ENCODE results near the gene KCNJ4. TPM values are rescaled to one million over a fixed set of nuclear protein-coding genes. Genes with fewer than 3 reads are reported as not detected.
A peak's percentile ranks its signal among the peaks of the same experiment; 100 is the strongest.

KCNJ4 gene
- total RNA-seq, 4 donors from 2014 or later: not detected

DNA sequence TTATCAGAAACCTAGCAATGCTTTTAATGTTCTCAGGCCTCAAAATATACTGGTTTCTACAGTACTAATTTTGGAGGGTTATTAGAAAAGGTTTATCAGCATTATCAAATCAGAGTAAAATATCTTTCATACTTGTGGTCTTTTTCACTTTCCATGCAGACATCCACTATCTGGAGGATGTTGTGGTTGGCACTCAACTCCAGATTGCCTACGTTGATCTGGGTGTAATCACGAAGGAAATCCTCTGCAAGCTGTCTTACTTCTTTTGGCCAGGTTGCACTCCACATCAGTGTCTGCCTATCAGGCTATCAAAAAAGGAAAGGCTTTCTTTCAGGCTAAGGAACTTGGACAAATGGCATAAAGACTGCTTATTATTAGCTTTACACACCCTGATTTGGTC, 39.5 kb upstream of the KCNJ4 start:
- H3K27me3 ChIP-seq: no peaks in the 10 kb centered on the region
- no peak for TF ChIP-seq POLR2A (IDR thresholded peaks at IDR 0.05)
- TF ChIP-seq, protein P1, sequence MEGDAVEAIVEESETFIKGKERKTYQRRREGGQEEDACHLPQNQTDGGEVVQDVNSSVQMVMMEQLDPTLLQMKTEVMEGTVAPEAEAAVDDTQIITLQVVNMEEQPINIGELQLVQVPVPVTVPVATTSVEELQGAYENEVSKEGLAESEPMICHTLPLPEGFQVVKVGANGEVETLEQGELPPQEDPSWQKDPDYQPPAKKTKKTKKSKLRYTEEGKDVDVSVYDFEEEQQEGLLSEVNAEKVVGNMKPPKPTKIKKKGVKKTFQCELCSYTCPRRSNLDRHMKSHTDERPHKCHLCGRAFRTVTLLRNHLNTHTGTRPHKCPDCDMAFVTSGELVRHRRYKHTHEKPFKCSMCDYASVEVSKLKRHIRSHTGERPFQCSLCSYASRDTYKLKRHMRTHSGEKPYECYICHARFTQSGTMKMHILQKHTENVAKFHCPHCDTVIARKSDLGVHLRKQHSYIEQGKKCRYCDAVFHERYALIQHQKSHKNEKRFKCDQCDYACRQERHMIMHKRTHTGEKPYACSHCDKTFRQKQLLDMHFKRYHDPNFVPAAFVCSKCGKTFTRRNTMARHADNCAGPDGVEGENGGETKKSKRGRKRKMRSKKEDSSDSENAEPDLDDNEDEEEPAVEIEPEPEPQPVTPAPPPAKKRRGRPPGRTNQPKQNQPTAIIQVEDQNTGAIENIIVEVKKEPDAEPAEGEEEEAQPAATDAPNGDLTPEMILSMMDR (IDR thresholded peaks at IDR 0.05): no peak
- peaks cover 0 to 99% (median 14%) of the 10 kb centered on the region in 3 donors for H3K36me3 ChIP-seq
- no peak for DNase-seq
- no peaks in the 10 kb centered on the region for H3K9me3 ChIP-seq
- no peak overlapping the region for H3K27ac ChIP-seq
- no peak overlapping the region for H3K4me3 ChIP-seq
- H3K4me1 ChIP-seq: peaks cover 0 to 19% (median 0%) of the 10 kb centered on the region in 4 donors

DNA sequence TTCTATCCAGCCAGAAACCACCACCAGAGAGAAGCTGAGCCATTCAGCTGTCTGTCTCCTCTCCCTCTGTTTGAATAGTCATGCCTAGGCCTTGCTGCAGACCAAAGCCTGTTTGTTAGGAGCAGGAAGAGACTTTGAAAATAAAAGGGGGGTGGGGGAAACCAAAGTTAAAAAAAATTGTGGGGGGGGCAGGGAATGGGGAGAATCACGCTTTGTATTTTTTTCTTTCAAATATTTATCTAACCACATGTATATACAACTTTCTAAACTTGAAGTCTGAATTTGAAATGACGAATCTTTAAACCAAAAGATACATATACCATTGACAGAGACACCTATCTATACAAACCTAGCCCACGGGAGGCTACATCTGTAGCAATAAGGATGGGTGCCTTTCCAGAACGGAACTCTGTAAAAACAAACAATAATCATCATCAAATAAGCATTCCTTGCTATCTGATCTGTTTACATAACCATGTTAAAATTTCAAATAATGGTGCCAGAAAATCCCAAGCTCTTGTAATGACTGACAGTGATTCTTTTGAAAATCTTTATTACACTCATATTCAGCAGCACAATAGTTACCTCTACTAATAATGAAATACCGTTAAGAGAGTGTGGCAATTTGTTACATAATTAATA, 36.8 kb upstream of the KCNJ4 start:
- Histone ChIP-seq H3K27ac (peak overlapping the region in 2 of 4 donors; percentile 28 to 42), H3K4me1 (peaks cover 0 to 12% (median 0%) of the 10 kb centered on the region in 4 donors), H3K4me3 (no peak overlapping the region), H3K27me3 (no peaks in the 10 kb centered on the region), H3K36me3 (peaks cover 0 to 99% (median 14%) of the 10 kb centered on the region in 3 donors), H3K9me3 (no peaks in the 10 kb centered on the region)
- no peak for TF ChIP-seq POLR2A (IDR thresholded peaks at IDR 0.05)
- TF ChIP-seq, protein P1 (IDR thresholded peaks at IDR 0.05): no peak
- no peak for DNase-seq

DNA sequence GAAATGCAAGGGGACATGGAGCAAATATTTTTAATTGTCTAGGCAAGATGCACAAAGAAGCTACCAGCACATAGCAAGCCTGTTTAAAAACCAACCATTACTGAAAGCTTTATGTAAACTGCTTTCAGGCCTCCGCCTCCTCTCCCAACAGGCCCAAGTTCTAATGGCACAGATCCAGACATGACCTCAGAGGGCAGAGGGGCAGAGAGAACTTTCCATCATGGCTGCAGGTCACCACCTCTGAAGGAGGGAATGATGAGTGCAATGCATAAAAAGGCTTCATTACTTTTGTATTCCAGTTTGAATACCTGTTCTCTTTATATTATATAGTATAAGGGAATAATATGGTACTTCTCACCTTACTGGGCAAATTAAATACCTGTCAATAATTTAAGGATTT, 35.9 kb upstream of the KCNJ4 start:
- no peak overlapping the region for H3K4me3 ChIP-seq
- TF ChIP-seq, protein P1 (IDR thresholded peaks at IDR 0.05): no peak
- TF ChIP-seq POLR2A (IDR thresholded peaks at IDR 0.05): no peak
- H3K27ac ChIP-seq: peak overlapping the region in 3 of 4 donors; percentile 20 to 66 (median 42)
- H3K9me3 ChIP-seq: no peaks in the 10 kb centered on the region
- peak in 2 of 3 donors; percentile 67 to 88 for DNase-seq
- peaks cover 0 to 99% (median 14%) of the 10 kb centered on the region in 3 donors for H3K36me3 ChIP-seq
- peaks cover 0 to 12% (median 0%) of the 10 kb centered on the region in 4 donors for H3K4me1 ChIP-seq
- H3K27me3 ChIP-seq: no peaks in the 10 kb centered on the region

DNA sequence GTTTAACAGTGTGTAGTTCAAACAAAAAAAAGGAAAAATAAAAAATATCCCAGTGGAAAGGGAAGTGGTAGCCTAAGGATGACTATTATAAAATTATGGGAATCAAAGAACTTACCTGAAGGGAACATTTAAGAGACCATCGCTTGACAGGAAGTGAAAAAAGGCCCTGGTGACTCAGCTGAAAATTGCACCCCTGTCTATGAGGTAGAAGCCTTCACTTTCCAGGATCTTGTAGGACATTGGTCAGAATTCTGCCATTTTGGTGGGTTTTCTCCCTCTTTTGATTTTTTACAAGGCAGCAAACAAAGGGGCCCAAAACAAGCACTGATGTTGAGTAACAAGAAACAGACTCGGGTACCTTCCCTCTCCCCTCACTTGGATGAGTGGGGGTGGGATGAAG, 35.5 kb upstream of the KCNJ4 start:
- Histone ChIP-seq H3K27ac (peak overlapping the region in 3 of 4 donors; percentile 20 to 66 (median 42)), H3K27me3 (no peaks in the 10 kb centered on the region), H3K4me1 (peaks cover 0 to 12% (median 0%) of the 10 kb centered on the region in 4 donors), H3K4me3 (no peak overlapping the region), H3K9me3 (no peaks in the 10 kb centered on the region), H3K36me3 (peaks cover 0 to 99% (median 14%) of the 10 kb centered on the region in 3 donors)
- TF ChIP-seq, protein P1 (IDR thresholded peaks at IDR 0.05): peak in 3 of 6 experiments; percentile 6 to 26 (median 12)
- no peak for TF ChIP-seq POLR2A (IDR thresholded peaks at IDR 0.05)
- DNase-seq: no peak

DNA sequence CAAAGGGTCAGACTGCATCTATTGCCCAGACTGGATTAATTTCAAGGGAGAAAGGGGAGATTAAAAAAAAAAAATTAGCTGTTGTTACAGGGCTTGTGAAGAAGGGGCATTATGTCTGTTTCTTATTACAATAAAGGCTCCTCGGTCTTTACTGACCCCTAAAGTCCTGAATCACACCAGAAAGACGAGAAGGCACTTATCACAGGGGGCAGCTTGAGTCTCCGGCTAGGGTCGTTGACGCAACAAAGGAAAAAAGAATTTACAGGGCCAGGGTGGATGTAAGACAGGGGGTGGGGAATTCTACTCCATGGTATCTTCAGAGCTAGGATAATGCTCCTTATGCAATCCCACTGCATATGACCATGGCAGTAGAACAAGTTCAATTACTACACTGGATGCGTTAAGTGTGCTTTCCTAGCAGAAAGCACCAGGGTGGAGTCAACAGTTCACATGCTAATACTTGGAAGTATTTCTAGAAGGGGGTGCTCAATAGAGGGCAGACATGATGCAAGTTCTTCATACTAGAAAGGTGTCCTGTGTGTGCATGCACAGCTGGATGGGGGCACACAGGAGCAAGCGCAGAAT, 34.7 kb upstream of the KCNJ4 start:
- peak in 1 of 3 donors; percentile 7 for DNase-seq
- H3K9me3 ChIP-seq: no peaks in the 10 kb centered on the region
- peaks cover 0 to 99% (median 14%) of the 10 kb centered on the region in 3 donors for H3K36me3 ChIP-seq
- H3K27ac ChIP-seq: no peak overlapping the region
- no peaks in the 10 kb centered on the region for H3K27me3 ChIP-seq
- TF ChIP-seq, protein P1 (IDR thresholded peaks at IDR 0.05): no peak
- no peak for TF ChIP-seq POLR2A (IDR thresholded peaks at IDR 0.05)
- peaks cover 0 to 12% (median 0%) of the 10 kb centered on the region in 4 donors for H3K4me1 ChIP-seq
- no peak overlapping the region for H3K4me3 ChIP-seq

Data from Peyer's patch (tissue), 4 donors.